K562 (cell line): ENCODE measurements around the gene RIPK3. TPM values are rescaled to one million over a fixed set of nuclear protein-coding genes. Genes with fewer than 3 reads are reported as not detected.

Source experiments
- ATAC-seq: fragments of 200-7000 bp; cut with Tn5 transposase; 3 replicates; pipeline ENCODE4 v1.9.1; 2020; ENCODE audit warnings: moderate library complexity
- BruUV-seq: library from RNA; stranded (reverse); fragments of 400-500 nt; replicated peaks from 2 replicates; lab custom pipeline; 2021; lab: Mats Ljungman, UMichigan
- CTCF ChIA-PET: fragments of 300-600 bp; formaldehyde crosslinking; extraction: SDS; loops from one replicate; lab custom pipeline; 2021; ENCODE audit warnings: low intra/inter-chr PET ratio; lab: Yijun Ruan, JAX
- POLR2A ChIA-PET: fragments of 300-600, 350-650 bp; sonication (Branson Sonifier 250); formaldehyde crosslinking; extraction: SDS; loops from one replicate; lab custom pipeline; 2021; ENCODE audit warnings: antibody characterized with exemption, inconsistent platforms; lab: Yijun Ruan, JAX
- DNase-seq, 4 experiments: peaks; one replicate each; pipeline versions ENCODE4 v3.0.0 to v3.0.0-alpha.2; 2011 to 2018; ENCODE audit warnings: low spot score in 3 of 4, mixed read lengths in 3 of 4; ENCODE audit errors: extremely low read depth in 1 of 4
- FAIRE-seq: peaks from 2 replicates; lab custom pipeline; 2011; peaks lifted over from hg19 to GRCh38; lab: Jason Lieb, UNC
- H2AFZ ChIP-seq: 2 replicates; pipeline ENCODE4 v1.6.0; 2011; ENCODE audit warnings: low read depth, low read length, control low read depth, inconsistent platforms
- H3K27ac ChIP-seq: fragments of 200-600 bp; 3 replicates; pipeline ENCODE4 v1.8.0; 2011; ENCODE audit warnings: low read depth, mild to moderate bottlenecking, control low read depth, inconsistent platforms, low read length, moderate library complexity, mixed read lengths; ENCODE audit errors: extremely low read depth
- H3K27me3 ChIP-seq, 2 experiments: fragments of 300-600 bp in 1 of 2; 2 replicates in 1 of 2; 3 replicates in 1 of 2; pipeline versions ENCODE4 v1.6.0 to v1.8.0; 2011; ENCODE audit warnings: inconsistent platforms in 2 of 2, low read length in 2 of 2, mild to moderate bottlenecking in 1 of 2, mixed read lengths in 1 of 2, moderate library complexity in 1 of 2; ENCODE audit not compliant: control insufficient read depth in 2 of 2, insufficient read depth in 2 of 2
- H3K36me3 ChIP-seq: fragments of 300-600 bp; 3 replicates; pipeline ENCODE4 v1.8.0; 2011; ENCODE audit warnings: mild to moderate bottlenecking, low read length, inconsistent platforms; ENCODE audit not compliant: control insufficient read depth, insufficient read depth
- H3K4me1 ChIP-seq, 2 experiments: fragments of 200-600 bp in 1 of 2; replicated peaks in 1 of 2; 2 replicates in 1 of 2; 3 replicates in 1 of 2; pipeline versions ENCODE4 v1.5.1 to v1.8.0; 2011; ENCODE audit warnings: inconsistent platforms in 2 of 2, low read length in 2 of 2, mild to moderate bottlenecking in 1 of 2, mixed read lengths in 1 of 2, moderate library complexity in 1 of 2; ENCODE audit not compliant: control insufficient read depth in 2 of 2, insufficient read depth in 2 of 2
- H3K4me2 ChIP-seq: 2 replicates; pipeline ENCODE4 v1.6.1; 2011; ENCODE audit warnings: low read length, control low read depth, inconsistent platforms, mixed read lengths; ENCODE audit not compliant: insufficient read depth
- H3K4me3 ChIP-seq: fragments of 200-600 bp; sonication (generic), shearing (Covaris generic); 2 replicates; pipeline ENCODE4 v1.5.1; 2016; ENCODE audit warnings: control low read depth, inconsistent platforms
- H3K79me2 ChIP-seq: fragments of 200-600 bp; 3 replicates; pipeline ENCODE4 v1.8.0; 2011; ENCODE audit warnings: low read length, inconsistent platforms; ENCODE audit not compliant: control insufficient read depth, insufficient read depth
- H3K9ac ChIP-seq, 2 experiments: 2 replicates each; pipeline versions ENCODE4 v1.6.0 to v1.6.1; 2011; ENCODE audit warnings: low read depth in 2 of 2, low read length in 2 of 2, control low read depth in 1 of 2, inconsistent platforms in 1 of 2, mild to moderate bottlenecking in 1 of 2, mixed read lengths in 1 of 2; ENCODE audit not compliant: insufficient read depth in 1 of 2
- H3K9me1 ChIP-seq: one replicate; pipeline ENCODE4 v1.6.0; 2011; ENCODE audit warnings: inconsistent platforms, mild to moderate bottlenecking, low read length, moderate library complexity; ENCODE audit not compliant: control insufficient read depth, insufficient read depth
- H3K9me3 ChIP-seq: replicated peaks from 2 replicates; pipeline ENCODE4 v1.5.1; 2011; ENCODE audit warnings: low read depth, low read length, inconsistent platforms; ENCODE audit not compliant: control insufficient read depth, insufficient read depth
- H4K20me1 ChIP-seq: replicated peaks from 2 replicates; pipeline ENCODE4 v1.6.1; 2011; ENCODE audit warnings: low read length, inconsistent platforms, mixed read lengths; ENCODE audit not compliant: control insufficient read depth, insufficient read depth
- RFX1 ChIP-seq: fragments of 450-650 bp; IDR thresholded peaks from 2 replicates; pipeline ENCODE4 v1.6.1; 2016; ENCODE audit warnings: mild to moderate bottlenecking, moderate library complexity
- SAP30 ChIP-seq: fragments of 200-600 bp; sonication (generic); IDR thresholded peaks from 2 replicates; pipeline ENCODE4 v1.6.1; 2012; ENCODE audit warnings: borderline replicate concordance, low read depth, mild to moderate bottlenecking, moderate library complexity, low read length, control low read depth, inconsistent platforms; ENCODE audit not compliant: insufficient read depth, poor library complexity, severe bottlenecking
- WGBS: fragments of 100-300 bp; shearing (Covaris generic); methylation state at CpG from one replicate; pipeline ENCODE4 v1.1.6; 2016; ENCODE audit warnings: low coverage, mixed read lengths; ENCODE audit not compliant: insufficient coverage; ENCODE audit errors: missing lambda C conversion rate; 5-methylcytosine and 5-hydroxymethylcytosine counted together
- in situ Hi-C: fragments of 300-500 bp; cut with MboI; formaldehyde crosslinking; loops from 4 replicates; pipeline ENCODE4 v1.15.0; 2018; ENCODE audit warnings: inconsistent platforms, mixed read lengths
- intact Hi-C: fragments of 100-400 bp; cut with micrococcal nuclease; formaldehyde crosslinking; loops from 2 replicates; pipeline ENCODE4 v1.14.2; 2022
- polyA plus RNA-seq, 8 experiments: library from polyadenylated mRNA; depleted of rRNA in 4 of 8; stranded (reverse) in 5 of 8; unstranded in 3 of 8; fragments of >200 nt; fragmentation: Nextera tagmentation in 2 of 8; fragmentation: Illumina TruSeq in 1 of 8; extraction: Ambion mirVana in 2 of 8; extraction: Trizol in 1 of 8; gene quantifications; 2 replicates each; pipeline versions ENCODE4 v1.2.1 to v1.2.3, GENCODE V29; 2011 to 2014; ENCODE audit warnings: inconsistent platforms in 1 of 8, missing spikeins in 1 of 8
- total RNA-seq, 7 experiments: library from RNA; depleted of rRNA in 6 of 7; stranded (reverse); fragments of >200 nt in 6 of 7; fragmentation: Illumina TruSeq in 2 of 7; extraction: Trizol in 2 of 7; gene quantifications; 2 replicates each; pipeline versions ENCODE4 v1.2.1 to v1.2.3, GENCODE V29; 2011 to 2021; ENCODE audit warnings: low replicate concordance in 1 of 7
- TF ChIP-seq, protein P1 (sequence below): sonication (generic); formaldehyde crosslinking; IDR thresholded peaks from 2 replicates; pipeline ENCODE4 v1.8.1; 2023; ENCODE audit warnings: missing genetic modification reagents, mild to moderate bottlenecking, borderline replicate concordance

Gene RIPK3
- total and polyA plus RNA-seq, 9 of the 15 experiments (the other 6 are each of a cell fraction or from before 2014, with no cell fraction given) = 0.03 to 0.43 (median 0.28) TPM; not detected in 3

DNA sequence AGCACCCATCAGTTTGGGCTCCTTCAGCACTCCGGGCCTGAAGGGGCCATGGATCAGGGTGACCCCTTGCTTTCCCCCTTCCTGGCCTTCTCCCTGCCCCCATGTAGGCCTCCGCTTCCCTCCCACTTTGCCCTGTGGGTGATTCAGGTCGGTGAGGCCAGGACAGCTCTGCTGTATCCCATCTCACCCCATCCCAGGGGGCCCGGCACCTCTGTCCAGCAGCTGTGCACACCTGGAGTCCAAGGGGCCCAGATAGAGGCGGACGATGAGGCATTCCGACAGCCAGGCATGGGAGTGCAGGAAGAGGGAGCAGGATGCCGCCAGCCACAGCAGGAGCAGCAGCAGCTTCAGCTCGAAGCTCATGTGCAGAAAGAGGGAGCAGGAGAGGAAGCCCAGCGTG, 17.1 kb downstream of the RIPK3 start (continued):
- TF ChIP-seq, protein P1, sequence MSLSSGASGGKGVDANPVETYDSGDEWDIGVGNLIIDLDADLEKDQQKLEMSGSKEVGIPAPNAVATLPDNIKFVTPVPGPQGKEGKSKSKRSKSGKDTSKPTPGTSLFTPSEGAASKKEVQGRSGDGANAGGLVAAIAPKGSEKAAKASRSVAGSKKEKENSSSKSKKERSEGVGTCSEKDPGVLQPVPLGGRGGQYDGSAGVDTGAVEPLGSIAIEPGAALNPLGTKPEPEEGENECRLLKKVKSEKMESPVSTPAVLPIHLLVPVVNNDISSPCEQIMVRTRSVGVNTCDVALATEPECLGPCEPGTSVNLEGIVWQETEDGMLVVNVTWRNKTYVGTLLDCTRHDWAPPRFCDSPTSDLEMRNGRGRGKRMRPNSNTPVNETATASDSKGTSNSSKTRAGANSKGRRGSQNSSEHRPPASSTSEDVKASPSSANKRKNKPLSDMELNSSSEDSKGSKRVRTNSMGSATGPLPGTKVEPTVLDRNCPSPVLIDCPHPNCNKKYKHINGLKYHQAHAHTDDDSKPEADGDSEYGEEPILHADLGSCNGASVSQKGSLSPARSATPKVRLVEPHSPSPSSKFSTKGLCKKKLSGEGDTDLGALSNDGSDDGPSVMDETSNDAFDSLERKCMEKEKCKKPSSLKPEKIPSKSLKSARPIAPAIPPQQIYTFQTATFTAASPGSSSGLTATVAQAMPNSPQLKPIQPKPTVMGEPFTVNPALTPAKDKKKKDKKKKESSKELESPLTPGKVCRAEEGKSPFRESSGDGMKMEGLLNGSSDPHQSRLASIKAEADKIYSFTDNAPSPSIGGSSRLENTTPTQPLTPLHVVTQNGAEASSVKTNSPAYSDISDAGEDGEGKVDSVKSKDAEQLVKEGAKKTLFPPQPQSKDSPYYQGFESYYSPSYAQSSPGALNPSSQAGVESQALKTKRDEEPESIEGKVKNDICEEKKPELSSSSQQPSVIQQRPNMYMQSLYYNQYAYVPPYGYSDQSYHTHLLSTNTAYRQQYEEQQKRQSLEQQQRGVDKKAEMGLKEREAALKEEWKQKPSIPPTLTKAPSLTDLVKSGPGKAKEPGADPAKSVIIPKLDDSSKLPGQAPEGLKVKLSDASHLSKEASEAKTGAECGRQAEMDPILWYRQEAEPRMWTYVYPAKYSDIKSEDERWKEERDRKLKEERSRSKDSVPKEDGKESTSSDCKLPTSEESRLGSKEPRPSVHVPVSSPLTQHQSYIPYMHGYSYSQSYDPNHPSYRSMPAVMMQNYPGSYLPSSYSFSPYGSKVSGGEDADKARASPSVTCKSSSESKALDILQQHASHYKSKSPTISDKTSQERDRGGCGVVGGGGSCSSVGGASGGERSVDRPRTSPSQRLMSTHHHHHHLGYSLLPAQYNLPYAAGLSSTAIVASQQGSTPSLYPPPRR (CRISPR knock-in tag) = no peak
- TF ChIP-seq SAP30 = no peak

DNA sequence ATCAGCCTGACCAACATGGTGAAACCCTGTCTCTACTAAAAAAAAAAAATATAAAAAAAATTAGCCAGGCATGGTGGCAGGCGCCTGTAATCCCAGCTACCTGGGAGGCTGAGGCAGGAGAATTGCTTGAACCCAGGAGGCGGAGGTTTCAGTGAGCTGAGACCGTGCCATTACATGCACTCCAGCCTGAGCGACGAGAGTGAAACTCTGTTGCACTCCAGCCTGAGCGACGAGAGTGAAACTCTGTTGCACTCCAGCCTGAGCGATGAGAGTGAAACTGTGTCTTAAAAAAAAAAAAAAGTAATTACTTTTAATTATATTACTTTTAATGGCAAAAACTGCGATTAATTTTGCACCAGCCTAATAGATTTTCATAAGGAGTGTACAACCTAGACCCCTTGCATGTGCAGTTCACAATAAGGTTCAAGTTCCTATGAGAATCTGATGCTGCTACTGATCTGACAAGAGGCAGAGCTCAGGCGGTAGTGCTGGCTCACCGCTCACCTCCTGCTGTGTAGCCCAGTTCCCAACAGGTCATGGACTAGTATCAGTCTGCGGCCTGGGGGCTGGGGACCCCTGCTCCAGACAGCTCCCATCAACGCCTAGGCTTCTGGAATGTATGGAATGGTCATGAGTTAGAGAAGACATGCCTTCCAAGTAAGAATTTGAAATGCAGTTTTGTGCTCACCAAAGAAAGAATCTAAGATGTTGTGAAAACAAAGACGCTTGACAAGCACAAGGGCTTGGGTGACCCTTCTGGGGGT, 18.4 kb downstream of the RIPK3 start:
- POLR2A ChIA-PET = interaction anchor here (1.4 kb wide), 1 partner anchor 115 kb away, joined by 4 read pairs; no protein-coding TSS in a partner anchor
- H3K36me3 ChIP-seq = no peaks in the 10 kb centered on the region
- no peaks in the 10 kb centered on the region for H3K9me1 ChIP-seq
- H2AFZ ChIP-seq = peak overlapping the region; percentile 45
- no peaks in the 10 kb centered on the region for H4K20me1 ChIP-seq
- no peaks in the 10 kb centered on the region for H3K27me3 ChIP-seq
- H3K9me3 ChIP-seq = no peaks in the 10 kb centered on the region
- no peak for TF ChIP-seq RFX1
- no peak for DNase-seq
- no TSS peak for BruUV-seq
- no peak overlapping the region for H3K4me3 ChIP-seq
- peaks cover 11 to 16% of the 10 kb centered on the region in 2 experiments for H3K4me1 ChIP-seq
- no peak overlapping the region for H3K27ac ChIP-seq
- H3K4me2 ChIP-seq = no peak overlapping the region
- in situ Hi-C loops (no loop called here), intact Hi-C loops (no loop called here)
- no peaks in the 10 kb centered on the region for H3K79me2 ChIP-seq
- CTCF ChIA-PET = no interaction called here
- FAIRE-seq = no peak
- H3K9ac ChIP-seq = no peak overlapping the region
- WGBS = 44% methylated on average over 8 of the region's 14 CpGs
- no peak for ATAC-seq
